ENCODE data around the gene FANCI. TPM values are rescaled to one million over a fixed set of nuclear protein-coding genes. Genes with fewer than 3 reads are reported as not detected.

Gene FANCI
- total and polyA plus RNA-seq, 5 experiments from 2014 or later, result 3.1 to 9.4 (median 4.9) TPM

GRCh38 chr15:89329329-89330084 lies 85.7 kb downstream of the FANCI start:
- ATAC-seq, result peak; percentile 24 to 31
- Mint-ChIP-seq H3K36me3 (peaks cover 0 to 84% (median 14%) of the 10 kb centered on the region in 3 donors), H3K4me1 (peaks cover 23 to 60% (median 55%) of the 10 kb centered on the region in 4 donors), H3K27ac (peak overlapping the region; percentile 54 to 92 (median 81)), H3K4me3 (peak overlapping the region; percentile 55 to 86 (median 80)), H3K27me3 (no peaks in the 10 kb centered on the region), H3K9me3 (no peaks in the 10 kb centered on the region)
- peak in 4 of 10 donors; percentile 14 to 44 (median 38) for DNase-seq
- POLR2A ChIA-PET, result interaction anchor here (0.5 to 1.0 kb wide), 2 partner anchors 13 to 1982 kb away, joined by 3 read pairs; no protein-coding TSS in a partner anchor

- ATAC-seq, result no peak
- POLR2A ChIA-PET, result interaction anchor here (0.5 kb wide), 1 partner anchor 1981 kb away, joined by 3 read pairs; no protein-coding TSS in a partner anchor
- H3K36me3 Mint-ChIP-seq, result peaks cover 0 to 82% (median 14%) of the 10 kb centered on the region in 3 donors
- peaks cover 0 to 4% (median 1%) of the 10 kb centered on the region in 5 donors for H3K27me3 Mint-ChIP-seq
- H3K27ac Mint-ChIP-seq, result peak overlapping the region; percentile 28 to 92 (median 84)
- peaks cover 0 to 5% (median 0%) of the 10 kb centered on the region in 9 donors for H3K9me3 Mint-ChIP-seq
- DNase-seq, result no peak
- H3K4me3 Mint-ChIP-seq, result peak overlapping the region; percentile 55 to 86 (median 80)
- peaks cover 27 to 62% (median 60%) of the 10 kb centered on the region in 4 donors for H3K4me1 Mint-ChIP-seq
These were observed 86.3 kb downstream of the FANCI start for GRCh38 chr15:89330119-89330518.

- ATAC-seq, result no peak
- peaks cover 0 to 74% (median 15%) of the 10 kb centered on the region in 3 donors for H3K36me3 Mint-ChIP-seq
- peaks cover 0 to 7% (median 1%) of the 10 kb centered on the region in 5 donors for H3K27me3 Mint-ChIP-seq
- H3K4me1 Mint-ChIP-seq, result peaks cover 31 to 71% (median 67%) of the 10 kb centered on the region in 4 donors
- POLR2A ChIA-PET, result no interaction called here
- no peak for DNase-seq
- peaks cover 0 to 5% (median 0%) of the 10 kb centered on the region in 9 donors for H3K9me3 Mint-ChIP-seq
- peak overlapping the region in 8 of 10 donors; percentile 54 to 90 (median 80) for H3K27ac Mint-ChIP-seq
- peak overlapping the region; percentile 16 to 84 (median 76) for H3K4me3 Mint-ChIP-seq
These were observed 87.3 kb downstream of the FANCI start for GRCh38 chr15:89330881-89331595.

GRCh38 chr15:89332446-89332845 lies 88.7 kb downstream of the FANCI start:
- peaks cover 28 to 69% (median 62%) of the 10 kb centered on the region in 4 donors for H3K4me1 Mint-ChIP-seq
- peak overlapping the region in 9 of 10 donors; percentile 57 to 87 (median 75) for H3K27ac Mint-ChIP-seq
- ATAC-seq (no peak), DNase-seq (peak in 2 of 10 donors; percentile 25 to 27)
- POLR2A ChIA-PET, result no interaction called here
- H3K4me3 Mint-ChIP-seq, result peak overlapping the region; percentile 61 to 86 (median 78)
- peaks cover 0 to 5% (median 0%) of the 10 kb centered on the region in 9 donors for H3K9me3 Mint-ChIP-seq
- peaks cover 0 to 7% (median 1%) of the 10 kb centered on the region in 5 donors for H3K27me3 Mint-ChIP-seq
- peaks cover 0 to 60% (median 11%) of the 10 kb centered on the region in 3 donors for H3K36me3 Mint-ChIP-seq

GRCh38 chr15:89333011-89333860 lies 89.5 kb downstream of the FANCI start:
- H3K9me3 Mint-ChIP-seq, result peaks cover 0 to 5% (median 0%) of the 10 kb centered on the region in 9 donors
- peak overlapping the region; percentile 75 to 88 (median 82) for H3K4me3 Mint-ChIP-seq
- H3K27me3 Mint-ChIP-seq, result peaks cover 0 to 7% (median 1%) of the 10 kb centered on the region in 5 donors
- POLR2A ChIA-PET, result interaction anchor here (0.5 to 1.3 kb wide), 8 partner anchors 8 to 432 kb away, joined by 3 to 4 read pairs (median 3); partner anchors contain the start of gene FANCI
- peaks cover 0 to 52% (median 11%) of the 10 kb centered on the region in 3 donors for H3K36me3 Mint-ChIP-seq
- ATAC-seq (no peak), DNase-seq (no peak)
- H3K27ac Mint-ChIP-seq, result peak overlapping the region in 9 of 10 donors; percentile 60 to 87 (median 73)
- H3K4me1 Mint-ChIP-seq, result peaks cover 28 to 64% (median 56%) of the 10 kb centered on the region in 4 donors

GRCh38 chr15:89333959-89334509 lies 90.3 kb downstream of the FANCI start:
- POLR2A ChIA-PET, result interaction anchor here (0.8 to 1.5 kb wide), 9 partner anchors 9 to 867 kb away, joined by 3 to 8 read pairs (median 3); partner anchors contain the start of genes MRPL46 and MRPS11
- ATAC-seq (no peak), DNase-seq (no peak)
- Mint-ChIP-seq H3K4me1 (peaks cover 28 to 57% (median 53%) of the 10 kb centered on the region in 4 donors), H3K27ac (peak overlapping the region in 8 of 10 donors; percentile 60 to 100 (median 74)), H3K27me3 (peaks cover 0 to 7% (median 1%) of the 10 kb centered on the region in 5 donors), H3K9me3 (peaks cover 0 to 5% (median 0%) of the 10 kb centered on the region in 9 donors), H3K4me3 (peak overlapping the region; percentile 75 to 88 (median 81)), H3K36me3 (peaks cover 0 to 44% (median 11%) of the 10 kb centered on the region in 3 donors)

- H3K27me3 Mint-ChIP-seq, result peaks cover 0 to 7% (median 1%) of the 10 kb centered on the region in 5 donors
- peak within 1 kb of the TSS; percentile 88 to 97 (median 93) for H3K4me3 Mint-ChIP-seq
- POLR2A ChIA-PET, result interaction anchor here (1.0 to 1.6 kb wide), 10 partner anchors 9 to 867 kb away, joined by 3 to 8 read pairs (median 4); partner anchors contain the start of genes FANCI, MRPL46 and MRPS11
- H3K36me3 Mint-ChIP-seq, result peaks cover 0 to 37% (median 11%) of the 10 kb centered on the region in 3 donors
- peaks cover 0 to 5% (median 0%) of the 10 kb centered on the region in 9 donors for H3K9me3 Mint-ChIP-seq
- DNase-seq (peak; percentile 94 to 100 (median 99)), ATAC-seq (peak; percentile 87 to 91)
- peaks cover 22 to 51% (median 46%) of the 10 kb centered on the region in 4 donors for H3K4me1 Mint-ChIP-seq
- H3K27ac Mint-ChIP-seq, result peak within 1 kb of the TSS; percentile 87 to 100 (median 94)
These were observed 90.9 kb downstream of the FANCI start, which contains the start of gene POLG for GRCh38 chr15:89334510-89335297. Gene POLG (minus strand): TSS chr15:89334824. CDS start chr15:89333754, 1,070 bp downstream.

- peaks cover 19 to 43% (median 38%) of the 10 kb centered on the region in 4 donors for H3K4me1 Mint-ChIP-seq
- peaks cover 0 to 7% (median 1%) of the 10 kb centered on the region in 5 donors for H3K27me3 Mint-ChIP-seq
- DNase-seq (peak in 7 of 10 donors; percentile 18 to 73 (median 40)), ATAC-seq (peak; percentile 7 to 31)
- H3K4me3 Mint-ChIP-seq, result peak overlapping the region; percentile 88 to 97 (median 93)
- peaks cover 0 to 5% (median 0%) of the 10 kb centered on the region in 9 donors for H3K9me3 Mint-ChIP-seq
- POLR2A ChIA-PET, result interaction anchor here (1.0 to 1.6 kb wide), 8 partner anchors 8 to 868 kb away, joined by 3 to 8 read pairs (median 6); partner anchors contain the start of genes FANCI, MRPL46 and MRPS11
- peak overlapping the region; percentile 87 to 100 (median 94) for H3K27ac Mint-ChIP-seq
- H3K36me3 Mint-ChIP-seq, result peaks cover 0 to 29% (median 10%) of the 10 kb centered on the region in 3 donors
These were observed 91.7 kb downstream of the FANCI start for GRCh38 chr15:89335298-89336041.

- Mint-ChIP-seq H3K27me3 (peaks cover 0 to 7% (median 1%) of the 10 kb centered on the region in 5 donors), H3K9me3 (peaks cover 0 to 5% (median 0%) of the 10 kb centered on the region in 9 donors), H3K4me1 (peaks cover 8 to 19% (median 14%) of the 10 kb centered on the region in 4 donors), H3K36me3 (peaks cover 0 to 5% (median 5%) of the 10 kb centered on the region in 3 donors), H3K27ac (peak overlapping the region in 1 of 10 donors; percentile 26), H3K4me3 (no peak overlapping the region)
- POLR2A ChIA-PET, result no interaction called here
- DNase-seq, result no peak
- ATAC-seq, result no peak
These were observed 94.3 kb downstream of the FANCI start for GRCh38 chr15:89338036-89338435.

- Mint-ChIP-seq H3K4me3 (no peak overlapping the region), H3K36me3 (no peaks in the 10 kb centered on the region), H3K4me1 (peaks cover under 1 to 6% (median 3%) of the 10 kb centered on the region in 4 donors), H3K27me3 (peaks cover 3 to 7% (median 4%) of the 10 kb centered on the region in 5 donors), H3K27ac (no peak overlapping the region), H3K9me3 (peaks cover 0 to 1% (median 0%) of the 10 kb centered on the region in 9 donors)
- no peak for ATAC-seq
- DNase-seq, result no peak
- POLR2A ChIA-PET, result no interaction called here
These were observed 96.8 kb downstream of the FANCI start for GRCh38 chr15:89340573-89340972.
